Globus pallidus (tissue), 1 donor: ENCODE data around the gene ATP1A1.

Source experiments
- DNase-seq: peaks from one replicate; pipeline ENCODE4 v3.0.0-alpha.2; 2015; ENCODE audit warnings: low spot score

Gene ATP1A1

DNA sequence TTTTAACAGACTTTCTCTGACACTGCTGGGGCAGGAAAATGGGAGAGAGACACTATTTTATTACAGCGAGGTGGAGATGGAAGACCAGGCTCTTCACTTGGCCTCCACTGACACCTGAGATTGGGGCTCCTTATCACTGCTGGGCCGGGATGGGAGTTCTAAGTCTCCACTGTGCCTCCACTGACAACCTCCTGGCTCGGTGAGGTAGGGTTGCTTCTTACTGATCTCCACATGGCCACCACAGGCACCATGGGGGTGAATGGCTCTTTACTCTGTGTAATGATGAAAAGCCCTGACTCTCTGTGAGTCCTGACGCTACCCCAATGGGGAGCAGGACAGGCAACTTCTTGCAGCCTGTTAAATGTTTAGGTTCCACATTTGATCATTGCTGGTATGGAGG lies 67.7 kb downstream of the ATP1A1 start:
- no peak for DNase-seq

DNA sequence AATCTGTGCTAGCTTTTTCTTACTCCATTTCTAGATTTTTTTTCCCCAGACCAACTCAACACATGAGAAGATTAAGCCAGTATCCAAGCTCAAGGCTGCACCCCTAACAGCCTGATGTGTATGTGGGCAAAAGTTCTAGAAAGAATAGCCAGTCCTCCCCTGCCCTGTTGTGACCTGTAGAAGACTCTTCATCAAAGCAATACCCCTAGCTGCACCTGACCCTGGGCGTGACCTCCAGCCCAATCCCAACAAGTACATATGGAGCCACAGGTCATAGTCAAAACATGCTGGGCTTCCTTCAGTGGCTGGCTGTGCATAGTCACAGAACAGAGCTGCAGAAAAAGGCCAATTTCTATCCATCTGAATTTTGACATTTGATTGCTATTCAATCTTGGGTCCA lies 72.5 kb downstream of the ATP1A1 start:
- no peak for DNase-seq

DNA sequence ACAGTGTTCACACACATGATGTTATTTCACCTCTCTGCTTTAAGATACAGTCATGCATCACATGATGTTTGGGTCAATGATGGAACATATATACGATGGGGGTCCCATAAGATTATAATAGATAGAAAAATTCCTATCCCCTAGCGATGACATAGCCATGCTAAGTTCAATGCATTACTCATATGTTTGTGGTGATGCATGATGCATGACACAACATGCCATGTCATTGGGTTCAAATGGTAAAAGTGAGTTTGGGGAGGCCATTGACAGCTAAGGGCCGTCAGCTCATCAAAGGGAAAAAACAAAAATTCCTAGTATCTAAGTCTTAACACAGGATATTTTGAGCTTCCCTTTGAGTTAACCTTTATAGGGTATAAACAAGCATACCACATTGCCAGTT lies 73.6 kb downstream of the ATP1A1 start:
- DNase-seq, result no peak

DNA sequence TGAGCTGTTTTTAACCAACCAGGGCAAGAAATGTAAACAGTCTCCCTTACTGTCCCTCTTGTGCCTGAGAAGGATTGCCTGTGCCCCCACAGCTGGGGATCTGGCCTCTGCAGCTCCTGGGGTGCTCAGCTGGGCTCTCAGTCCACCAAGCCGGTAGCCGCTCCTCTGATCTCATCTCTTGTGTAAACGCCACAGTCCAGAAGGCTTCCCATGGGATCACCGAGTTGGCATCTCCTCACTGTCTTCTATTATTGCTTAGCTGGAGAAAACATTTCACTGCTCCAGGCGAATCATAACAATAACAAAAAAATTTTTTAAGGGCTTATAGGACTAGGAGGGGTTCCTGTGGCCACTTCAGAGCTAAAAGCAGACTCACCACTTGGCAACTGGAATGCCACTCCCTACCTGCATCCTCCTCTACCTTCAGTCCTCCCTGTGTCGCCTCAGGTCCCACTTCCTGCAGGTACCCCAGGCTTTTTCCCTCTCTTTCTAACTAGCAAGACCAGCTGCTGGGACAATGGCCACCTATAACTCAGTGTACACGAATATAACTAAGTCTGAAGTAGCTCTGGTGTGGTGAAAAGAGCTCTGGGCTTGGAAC lies 75.8 kb downstream of the ATP1A1 start:
- no peak for DNase-seq

DNA sequence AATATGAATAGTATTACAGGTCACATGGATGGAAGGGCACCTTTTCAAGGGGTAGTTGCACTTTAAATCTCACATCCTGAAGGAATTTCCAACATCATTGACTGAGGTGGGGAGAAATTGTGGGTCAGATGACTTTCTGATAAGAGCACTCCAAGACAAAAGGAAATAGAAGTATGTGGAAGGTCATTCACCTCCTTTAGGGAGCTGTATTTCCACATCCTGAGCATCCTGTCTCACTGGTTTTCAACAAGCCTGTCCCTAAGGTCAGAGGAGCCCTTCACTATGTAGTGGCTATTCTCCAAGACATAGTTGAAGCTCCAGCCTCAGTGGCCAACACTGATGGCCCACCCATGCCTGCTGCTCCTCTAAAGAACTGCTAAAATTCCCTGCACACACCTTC lies 76.5 kb downstream of the ATP1A1 start:
- no peak for DNase-seq

DNA sequence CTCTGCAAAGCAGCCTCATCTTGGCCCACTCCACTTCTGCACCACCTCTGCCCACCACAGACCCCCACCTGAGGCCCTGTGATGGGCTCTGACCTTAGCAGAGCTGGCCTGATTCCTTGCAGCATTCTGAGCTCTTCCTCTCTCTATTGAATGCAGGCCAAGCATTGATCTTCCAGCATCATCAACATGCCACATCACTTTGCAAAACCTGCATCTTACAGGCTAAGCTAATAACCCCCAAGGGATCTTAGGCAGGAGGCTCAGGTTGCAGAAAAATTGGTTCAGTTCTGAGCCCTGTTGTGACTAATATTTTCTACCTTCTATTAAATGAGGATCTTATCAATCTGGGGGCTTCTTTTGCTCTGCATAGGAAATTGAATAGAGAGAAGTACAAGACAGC lies 78.7 kb downstream of the ATP1A1 start:
- DNase-seq, result no peak

DNA sequence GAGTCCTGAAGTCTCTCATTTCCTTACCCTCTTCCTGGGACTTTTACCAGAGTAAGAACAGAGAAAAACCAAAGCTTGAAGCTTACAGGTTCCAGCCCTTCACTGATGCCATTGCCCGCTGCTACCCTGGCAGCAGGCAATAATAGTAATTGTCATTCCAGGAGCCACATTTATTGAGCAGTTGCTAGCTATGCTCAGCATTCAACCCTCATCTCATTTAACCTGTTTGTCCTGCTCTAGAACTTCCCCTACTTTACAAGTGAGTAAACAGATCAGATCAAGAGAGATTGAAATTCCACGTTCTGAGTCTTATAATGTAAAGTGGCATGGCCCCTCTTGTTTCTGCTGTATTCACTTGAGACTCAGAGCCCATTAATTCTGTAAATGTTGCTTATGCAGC lies 80.4 kb downstream of the ATP1A1 start:
- DNase-seq, result no peak

DNA sequence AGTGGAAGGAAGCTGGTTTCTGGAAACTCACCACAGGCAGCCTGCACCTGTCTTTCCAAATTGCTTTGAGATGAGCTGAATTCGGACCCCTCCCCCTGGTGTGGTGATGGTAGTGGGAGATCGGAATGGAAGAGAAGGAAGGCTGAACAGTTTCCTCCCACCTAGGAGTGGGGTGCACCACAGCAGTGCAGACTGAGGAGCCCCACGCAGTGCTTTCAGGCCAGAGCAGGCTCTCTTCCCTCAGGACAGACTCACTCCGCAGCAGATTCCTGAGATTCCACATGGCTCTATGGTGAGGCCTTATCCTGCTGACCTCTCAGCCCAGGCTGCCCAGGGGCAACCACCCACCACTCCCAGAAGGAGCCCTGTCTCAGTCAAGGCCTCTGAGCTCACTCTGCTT lies 80.9 kb downstream of the ATP1A1 start:
- no peak for DNase-seq
